ENCODE results near the gene GJA9.

GJA9 gene

DNA sequence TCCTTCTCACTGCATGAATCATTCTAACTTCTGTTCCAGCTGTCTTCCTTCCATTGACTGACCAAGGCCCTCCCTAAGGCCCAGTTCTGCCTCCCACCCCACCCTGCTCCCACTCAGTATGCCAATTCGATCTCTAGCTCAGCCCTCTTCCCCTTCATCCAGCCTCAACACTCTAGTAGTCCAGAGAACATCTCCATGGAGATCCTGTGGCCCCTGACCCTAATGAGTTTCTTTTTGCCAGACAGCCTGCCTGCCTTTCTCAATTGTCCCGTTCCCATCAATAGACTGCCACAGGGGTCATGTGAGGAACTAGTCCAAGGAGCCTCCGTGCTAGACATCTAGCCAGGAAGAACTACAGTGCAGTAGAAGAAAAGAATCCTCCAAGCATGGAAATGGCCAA is 48.2 kb downstream of the GJA9 start:
- H3K4me3 ChIP-seq (ENCODE audit: low read depth, low read length) = no peak overlapping the region
- TF ChIP-seq, protein P1, sequence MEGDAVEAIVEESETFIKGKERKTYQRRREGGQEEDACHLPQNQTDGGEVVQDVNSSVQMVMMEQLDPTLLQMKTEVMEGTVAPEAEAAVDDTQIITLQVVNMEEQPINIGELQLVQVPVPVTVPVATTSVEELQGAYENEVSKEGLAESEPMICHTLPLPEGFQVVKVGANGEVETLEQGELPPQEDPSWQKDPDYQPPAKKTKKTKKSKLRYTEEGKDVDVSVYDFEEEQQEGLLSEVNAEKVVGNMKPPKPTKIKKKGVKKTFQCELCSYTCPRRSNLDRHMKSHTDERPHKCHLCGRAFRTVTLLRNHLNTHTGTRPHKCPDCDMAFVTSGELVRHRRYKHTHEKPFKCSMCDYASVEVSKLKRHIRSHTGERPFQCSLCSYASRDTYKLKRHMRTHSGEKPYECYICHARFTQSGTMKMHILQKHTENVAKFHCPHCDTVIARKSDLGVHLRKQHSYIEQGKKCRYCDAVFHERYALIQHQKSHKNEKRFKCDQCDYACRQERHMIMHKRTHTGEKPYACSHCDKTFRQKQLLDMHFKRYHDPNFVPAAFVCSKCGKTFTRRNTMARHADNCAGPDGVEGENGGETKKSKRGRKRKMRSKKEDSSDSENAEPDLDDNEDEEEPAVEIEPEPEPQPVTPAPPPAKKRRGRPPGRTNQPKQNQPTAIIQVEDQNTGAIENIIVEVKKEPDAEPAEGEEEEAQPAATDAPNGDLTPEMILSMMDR (conservative IDR thresholded peaks at IDR 0.05; ENCODE audit: low read depth, low read length) = no peak

DNA sequence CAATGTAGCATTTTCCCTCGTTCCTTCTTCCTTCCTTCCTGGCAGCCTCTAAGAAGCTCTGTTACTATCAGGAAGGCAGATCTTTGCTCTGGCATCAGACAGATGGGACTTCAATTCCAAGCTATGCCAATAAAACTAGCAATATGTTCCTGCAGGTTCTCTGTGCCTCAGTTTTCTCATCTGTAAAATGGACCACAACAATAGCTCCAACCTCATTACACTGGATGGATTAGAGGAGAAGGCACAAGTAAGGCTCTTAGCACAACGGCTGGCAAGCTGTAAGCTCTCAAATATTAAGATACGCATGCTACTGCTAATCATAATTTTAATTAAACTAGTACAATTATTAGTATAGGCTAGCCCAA is 49.0 kb downstream of the GJA9 start:
- no peak for DNase-seq (ENCODE audit: low read depth)
- no peak overlapping the region for H3K4me3 ChIP-seq (ENCODE audit: low read depth, low read length)
- TF ChIP-seq, protein P1 (conservative IDR thresholded peaks at IDR 0.05; ENCODE audit: low read depth, low read length) = no peak

More for the DNA sequence above, 48.2 kb downstream of the GJA9 start:
- no peak for DNase-seq (ENCODE audit: low read depth)

DNA sequence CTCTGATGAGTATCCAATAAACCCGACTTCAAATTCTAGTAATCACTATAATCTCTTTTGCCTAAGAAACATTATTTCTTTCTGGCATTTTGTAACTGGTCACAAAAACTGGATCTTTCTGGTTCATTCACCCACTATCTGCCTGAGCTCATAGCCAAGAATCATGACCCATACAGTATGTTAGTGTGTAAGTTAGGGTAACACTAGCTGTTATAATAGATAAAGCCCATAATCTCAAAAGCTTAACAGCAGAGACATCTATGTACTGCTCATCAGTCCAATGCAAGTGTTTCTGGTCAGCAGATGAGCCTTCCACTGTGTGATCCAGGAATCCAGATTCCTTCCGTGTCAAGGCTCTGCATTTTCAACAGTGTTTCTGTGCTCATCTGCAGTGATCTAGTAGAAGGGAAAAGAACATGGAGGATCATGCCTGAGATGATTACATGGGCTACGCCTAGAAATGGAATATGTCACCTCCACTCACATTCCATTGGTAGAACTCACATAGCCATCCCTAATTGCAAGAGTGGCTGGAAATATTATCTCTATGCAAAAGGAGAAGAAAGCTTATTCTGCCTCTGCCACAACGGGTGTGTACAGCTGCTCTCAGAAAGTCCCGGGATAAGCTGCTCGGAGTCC is 49.5 kb downstream of the GJA9 start:
- no peak for DNase-seq (ENCODE audit: low read depth)
- TF ChIP-seq, protein P1 (conservative IDR thresholded peaks at IDR 0.05; ENCODE audit: low read depth, low read length) = no peak
- no peak overlapping the region for H3K4me3 ChIP-seq (ENCODE audit: low read depth, low read length)

DNA sequence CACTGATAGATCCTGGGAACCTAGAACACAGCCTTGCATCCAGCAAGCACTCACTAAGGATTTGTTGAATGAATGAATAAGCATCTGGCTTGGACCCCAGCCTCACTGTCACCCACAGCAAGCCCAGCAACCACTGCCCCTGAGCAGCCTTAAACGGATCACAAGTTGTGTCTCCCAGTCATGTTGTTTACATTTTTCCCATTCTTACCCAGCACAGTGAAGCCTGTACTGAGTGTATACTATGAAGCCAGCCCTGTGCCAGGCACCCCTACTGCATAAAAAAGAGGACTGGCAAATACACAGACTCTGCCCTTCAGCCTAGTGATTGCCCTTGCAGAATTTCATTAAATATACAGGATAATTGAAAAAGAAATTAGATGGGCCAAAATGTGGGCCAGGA is 52.0 kb downstream of the GJA9 start:
- peak; percentile 23 for DNase-seq (ENCODE audit: low read depth)
- TF ChIP-seq, protein P1 (conservative IDR thresholded peaks at IDR 0.05; ENCODE audit: low read depth, low read length) = no peak
- no peak overlapping the region for H3K4me3 ChIP-seq (ENCODE audit: low read depth, low read length)

DNA sequence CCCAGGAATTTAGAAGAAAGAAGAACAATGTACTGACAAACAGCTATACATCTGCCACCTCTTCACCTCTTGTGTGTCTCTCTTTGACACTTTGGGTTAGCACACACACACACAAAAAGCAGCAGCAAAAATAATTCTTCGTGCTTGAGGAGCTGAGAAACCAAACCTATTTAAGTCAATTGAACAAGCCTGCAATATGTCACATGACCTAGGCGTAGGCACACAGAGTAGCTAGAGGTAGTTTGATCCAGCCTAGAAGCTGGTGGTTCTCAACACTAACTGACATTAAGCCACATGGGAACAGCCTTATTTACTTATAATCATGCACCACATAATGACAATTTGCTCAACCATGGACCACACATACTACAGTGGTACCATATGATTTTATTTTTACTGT is 54.1 kb downstream of the GJA9 start:
- no peak overlapping the region for H3K4me3 ChIP-seq (ENCODE audit: low read depth, low read length)
- no peak for DNase-seq (ENCODE audit: low read depth)
- TF ChIP-seq, protein P1 (conservative IDR thresholded peaks at IDR 0.05; ENCODE audit: low read depth, low read length) = no peak

DNA sequence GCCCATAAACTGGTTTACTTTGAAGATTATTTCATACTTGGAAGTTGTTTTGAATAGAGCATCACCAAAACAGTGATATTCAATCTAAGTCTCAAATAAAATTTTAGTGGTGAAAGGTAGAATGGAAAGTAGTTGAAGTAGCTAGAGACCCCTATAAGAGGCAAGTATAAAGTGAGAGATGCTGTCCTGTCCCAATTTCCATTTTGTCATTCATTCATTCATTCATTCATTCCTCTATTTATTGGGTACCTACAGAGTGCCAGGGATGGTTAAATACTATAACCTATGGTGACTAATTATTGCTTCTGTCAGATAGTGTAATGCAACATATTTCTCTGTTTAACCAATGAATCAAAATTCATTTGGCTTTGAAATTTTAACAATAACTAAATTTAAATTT is 54.5 kb downstream of the GJA9 start:
- no peak for DNase-seq (ENCODE audit: low read depth)
- TF ChIP-seq, protein P1 (conservative IDR thresholded peaks at IDR 0.05; ENCODE audit: low read depth, low read length) = no peak
- no peak overlapping the region for H3K4me3 ChIP-seq (ENCODE audit: low read depth, low read length)

DNA sequence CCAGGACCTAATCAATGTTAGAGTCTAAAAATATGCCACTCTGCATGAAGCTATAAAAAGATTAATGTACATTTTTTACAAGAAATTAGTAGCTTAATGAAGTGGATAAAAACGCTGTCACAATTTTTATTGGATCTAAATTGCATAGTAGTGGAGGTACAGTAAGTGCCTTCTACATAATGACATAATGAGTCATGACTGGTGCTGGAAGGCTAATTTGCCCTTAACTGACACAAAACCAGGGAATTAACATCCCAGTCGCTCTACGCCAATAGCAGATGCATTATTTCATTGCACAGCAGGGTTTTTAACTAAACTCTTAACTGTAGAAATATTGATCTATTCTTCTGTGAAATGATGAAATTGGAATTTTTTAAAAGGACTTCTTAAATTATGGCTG is 55.1 kb downstream of the GJA9 start:
- TF ChIP-seq, protein P1 (conservative IDR thresholded peaks at IDR 0.05; ENCODE audit: low read depth, low read length) = no peak
- H3K4me3 ChIP-seq (ENCODE audit: low read depth, low read length) = no peak overlapping the region
- no peak for DNase-seq (ENCODE audit: low read depth)
